GM10266 (cell line): ENCODE data around the gene RAB11FIP3.

Experiments
- DNase-seq: peaks from one replicate; pipeline ENCODE4 v3.0.0; 2012; ENCODE audit errors: extremely low spot score
- CTCF ChIP-seq: IDR thresholded peaks from 2 replicates; pipeline ENCODE4 v1.5.1; 2012; ENCODE audit warnings: mild to moderate bottlenecking, low read depth; ENCODE audit not compliant: control insufficient read depth, insufficient read depth; ENCODE audit errors: missing control alignments

Gene RAB11FIP3

GRCh38 chr16:515175-515938 is 89.9 kb downstream of the RAB11FIP3 start:
- DNase-seq, result no peak
- TF ChIP-seq CTCF, result no peak

GRCh38 chr16:515939-516226 is 90.4 kb downstream of the RAB11FIP3 start:
- no peak for DNase-seq
- TF ChIP-seq CTCF, result no peak

GRCh38 chr16:516301-516700 is 90.9 kb downstream of the RAB11FIP3 start:
- no peak for TF ChIP-seq CTCF
- no peak for DNase-seq

GRCh38 chr16:518858-519257 is 93.4 kb downstream of the RAB11FIP3 start:
- no peak for TF ChIP-seq CTCF
- no peak for DNase-seq

GRCh38 chr16:519425-519824 is 94.0 kb downstream of the RAB11FIP3 start:
- no peak for DNase-seq
- no peak for TF ChIP-seq CTCF

- TF ChIP-seq CTCF, result no peak
- DNase-seq, result no peak
Observed at GRCh38 chr16:519841-520687, 94.6 kb downstream of the RAB11FIP3 start.

- no peak for TF ChIP-seq CTCF
- no peak for DNase-seq
Observed at GRCh38 chr16:520847-521246, 95.4 kb downstream of the RAB11FIP3 start.
